CD4-positive, CD25-positive, alpha-beta regulatory T cell (primary cell): ENCODE data around the gene KDM2B. TPM values are rescaled to one million over a fixed set of nuclear protein-coding genes. Genes with fewer than 3 reads are reported as not detected.
A peak's percentile ranks its signal among the peaks of the same experiment; 100 is the strongest.

Source experiments
- ATAC-seq, 2 donors: fragments of 150-1000 bp; cut with Tn5 transposase; one replicate each; pipeline ENCODE4 v1.10.0; 2021; ENCODE audit warnings: low read depth in 2 of 2, moderate number of reproducible peaks in 2 of 2, moderate library complexity in 1 of 2
- DNase-seq, 3 donors: peaks; one replicate each; pipeline versions ENCODE4 v3.0.0 to v3.0.0-alpha.2; 2012 to 2022; ENCODE audit warnings: mixed read lengths in 1 of 3
- H3K27ac ChIP-seq: one replicate; pipeline ENCODE4 v1.7.0; 2013; ENCODE audit warnings: mild to moderate bottlenecking, low read length; ENCODE audit not compliant: insufficient read depth, poor library complexity, severe bottlenecking
- H3K27me3 ChIP-seq: one replicate; pipeline ENCODE4 v1.7.0; 2013; ENCODE audit warnings: low read length; ENCODE audit not compliant: control insufficient read depth, insufficient read depth
- H3K36me3 ChIP-seq: one replicate; pipeline ENCODE4 v1.7.0; 2013; ENCODE audit warnings: mild to moderate bottlenecking, low read length, moderate library complexity; ENCODE audit not compliant: control insufficient read depth, insufficient read depth
- H3K4me1 ChIP-seq: 2 replicates; pipeline ENCODE4 v1.7.0; 2013; ENCODE audit warnings: mild to moderate bottlenecking, low read length; ENCODE audit not compliant: insufficient read depth, control insufficient read depth, poor library complexity, severe bottlenecking
- H3K4me3 ChIP-seq: one replicate; pipeline ENCODE4 v1.7.0; 2013; ENCODE audit warnings: low read depth, mild to moderate bottlenecking, low read length, moderate library complexity
- H3K9me3 ChIP-seq, 2 experiments: 1 replicate in 1 of 2; 2 replicates in 1 of 2; pipeline ENCODE4 v1.7.0; 2013; ENCODE audit warnings: low read length in 2 of 2, mild to moderate bottlenecking in 1 of 2, moderate library complexity in 1 of 2; ENCODE audit not compliant: control insufficient read depth in 2 of 2
- H3K27ac Mint-ChIP-seq, 3 donors: one replicate each; pipeline ENCODE4 v1.8.0; 2020 to 2022; ENCODE audit warnings: mild to moderate bottlenecking in 3 of 3, mixed read lengths in 3 of 3, moderate library complexity in 2 of 3
- H3K27me3 Mint-ChIP-seq: one replicate; pipeline ENCODE4 v1.8.0; 2022; ENCODE audit warnings: mild to moderate bottlenecking, mixed read lengths
- H3K36me3 Mint-ChIP-seq: one replicate; pipeline ENCODE4 v1.8.0; 2020; ENCODE audit warnings: mixed read lengths
- H3K4me1 Mint-ChIP-seq, 4 donors: one replicate each; pipeline ENCODE4 v1.8.0; 2020 to 2022; ENCODE audit warnings: mixed read lengths in 4 of 4, mild to moderate bottlenecking in 1 of 4
- H3K4me3 Mint-ChIP-seq, 4 donors: one replicate each; pipeline ENCODE4 v1.8.0; 2020 to 2022; ENCODE audit warnings: mild to moderate bottlenecking in 4 of 4, mixed read lengths in 4 of 4, moderate library complexity in 3 of 4
- H3K9me3 Mint-ChIP-seq, 7 donors: one replicate each; pipeline ENCODE4 v1.8.0; 2020 to 2022; ENCODE audit warnings: mixed read lengths in 7 of 7, mild to moderate bottlenecking in 3 of 7, moderate library complexity in 2 of 7
- polyA plus RNA-seq, 4 donors: library from polyadenylated mRNA; unstranded; fragments of 300-500 nt; fragmentation: Illumina TruSeq; gene quantifications; one replicate each; pipeline ENCODE4 v1.2.3, GENCODE V29; 2021
- total RNA-seq: library from RNA; stranded (reverse); gene quantifications from one replicate; pipeline ENCODE4 v1.2.3, GENCODE V29; 2022

Gene KDM2B
- total and polyA plus RNA-seq, 5 donors from 2014 or later: 9.4 to 128 (median 11.5) TPM

- H3K4me3 ChIP-seq: peak overlapping the region; percentile 57
- H3K36me3 ChIP-seq: peaks cover 11% of the 10 kb centered on the region
- Mint-ChIP-seq H3K27me3 (peaks cover 4% of the 10 kb centered on the region), H3K27ac (peak overlapping the region; percentile 14 to 95 (median 94)), H3K36me3 (peaks cover 14% of the 10 kb centered on the region), H3K9me3 (no peaks in the 10 kb centered on the region), H3K4me3 (peak overlapping the region; percentile 79 to 99 (median 88)), H3K4me1 (peaks cover 17 to 53% (median 40%) of the 10 kb centered on the region in 4 donors)
- peaks cover 41% of the 10 kb centered on the region for H3K4me1 ChIP-seq
- ATAC-seq (peak; percentile 8 to 15), DNase-seq (peak; percentile 37 to 56 (median 55))
- no peaks in the 10 kb centered on the region for H3K9me3 ChIP-seq
- H3K27ac ChIP-seq: peak overlapping the region; percentile 93
- no peaks in the 10 kb centered on the region for H3K27me3 ChIP-seq
Measured at GRCh38 chr12:121536899-121537813, 43.7 kb downstream of the KDM2B start.

- H3K27ac ChIP-seq: peak overlapping the region; percentile 93
- ATAC-seq (peak; percentile 83 to 84), DNase-seq (peak; percentile 80 to 91 (median 86))
- Mint-ChIP-seq H3K9me3 (no peaks in the 10 kb centered on the region), H3K4me3 (peak overlapping the region; percentile 79 to 99 (median 88)), H3K36me3 (peaks cover 16% of the 10 kb centered on the region), H3K27ac (peak overlapping the region; percentile 94 to 98 (median 95)), H3K4me1 (peaks cover 20 to 61% (median 43%) of the 10 kb centered on the region in 4 donors), H3K27me3 (peaks cover 4% of the 10 kb centered on the region)
- H3K36me3 ChIP-seq: peaks cover 12% of the 10 kb centered on the region
- H3K4me1 ChIP-seq: peaks cover 48% of the 10 kb centered on the region
- H3K27me3 ChIP-seq: no peaks in the 10 kb centered on the region
- H3K9me3 ChIP-seq: no peaks in the 10 kb centered on the region
- peak overlapping the region; percentile 57 for H3K4me3 ChIP-seq
Measured at GRCh38 chr12:121536054-121536898, 44.5 kb downstream of the KDM2B start.

GRCh38 chr12:121535150-121536053 lies 45.4 kb downstream of the KDM2B start:
- Histone ChIP-seq H3K4me1 (peaks cover 57% of the 10 kb centered on the region), H3K36me3 (peaks cover 12% of the 10 kb centered on the region), H3K27ac (peak overlapping the region; percentile 93), H3K9me3 (no peaks in the 10 kb centered on the region), H3K27me3 (no peaks in the 10 kb centered on the region), H3K4me3 (peak overlapping the region; percentile 7)
- Mint-ChIP-seq H3K4me3 (peak overlapping the region; percentile 79 to 99 (median 88)), H3K27ac (peak overlapping the region; percentile 83 to 95 (median 94)), H3K9me3 (no peaks in the 10 kb centered on the region), H3K27me3 (peaks cover 4% of the 10 kb centered on the region), H3K4me1 (peaks cover 29 to 70% (median 52%) of the 10 kb centered on the region in 4 donors), H3K36me3 (peaks cover 25% of the 10 kb centered on the region)
- ATAC-seq (no peak), DNase-seq (no peak)

GRCh38 chr12:121534495-121535148 lies 46.2 kb downstream of the KDM2B start:
- peak overlapping the region; percentile 74 to 90 (median 84) for H3K4me3 Mint-ChIP-seq
- H3K36me3 ChIP-seq: peaks cover 12% of the 10 kb centered on the region
- H3K27ac Mint-ChIP-seq: peak overlapping the region; percentile 83 to 95 (median 94)
- peak; percentile 12 to 18 for ATAC-seq
- peaks cover 59% of the 10 kb centered on the region for H3K4me1 ChIP-seq
- H3K27me3 ChIP-seq: no peaks in the 10 kb centered on the region
- peak overlapping the region; percentile 93 for H3K27ac ChIP-seq
- DNase-seq: peak; percentile 56 to 77 (median 68)
- peaks cover 22% of the 10 kb centered on the region for H3K36me3 Mint-ChIP-seq
- H3K4me1 Mint-ChIP-seq: peaks cover 30 to 73% (median 49%) of the 10 kb centered on the region in 4 donors
- H3K9me3 Mint-ChIP-seq: no peaks in the 10 kb centered on the region
- H3K9me3 ChIP-seq: no peaks in the 10 kb centered on the region
- peaks cover 4% of the 10 kb centered on the region for H3K27me3 Mint-ChIP-seq
- H3K4me3 ChIP-seq: peak overlapping the region; percentile 7

GRCh38 chr12:121533394-121534090 lies 47.3 kb downstream of the KDM2B start:
- Mint-ChIP-seq H3K9me3 (no peaks in the 10 kb centered on the region), H3K27ac (peak overlapping the region; percentile 35 to 84 (median 79)), H3K27me3 (peaks cover 4% of the 10 kb centered on the region), H3K36me3 (peaks cover 28% of the 10 kb centered on the region), H3K4me1 (peaks cover 34 to 77% (median 51%) of the 10 kb centered on the region in 4 donors), H3K4me3 (peak overlapping the region in 1 of 4 donors; percentile 83)
- peaks cover 19% of the 10 kb centered on the region for H3K36me3 ChIP-seq
- no peaks in the 10 kb centered on the region for H3K9me3 ChIP-seq
- H3K27me3 ChIP-seq: no peaks in the 10 kb centered on the region
- DNase-seq: no peak
- peak overlapping the region; percentile 93 for H3K27ac ChIP-seq
- ATAC-seq: no peak
- H3K4me3 ChIP-seq: no peak overlapping the region
- H3K4me1 ChIP-seq: peaks cover 54% of the 10 kb centered on the region

GRCh38 chr12:121532503-121533393 lies 48.1 kb downstream of the KDM2B start:
- H3K9me3 Mint-ChIP-seq: no peaks in the 10 kb centered on the region
- H3K4me1 Mint-ChIP-seq: peaks cover 31 to 72% (median 46%) of the 10 kb centered on the region in 4 donors
- peaks cover 4% of the 10 kb centered on the region for H3K27me3 Mint-ChIP-seq
- peaks cover 28% of the 10 kb centered on the region for H3K36me3 Mint-ChIP-seq
- no peak overlapping the region for H3K4me3 ChIP-seq
- peaks cover 48% of the 10 kb centered on the region for H3K4me1 ChIP-seq
- no peak for DNase-seq
- H3K4me3 Mint-ChIP-seq: peak overlapping the region in 1 of 4 donors; percentile 83
- peak overlapping the region; percentile 93 for H3K27ac ChIP-seq
- peaks cover 23% of the 10 kb centered on the region for H3K36me3 ChIP-seq
- ATAC-seq: no peak
- no peaks in the 10 kb centered on the region for H3K9me3 ChIP-seq
- no peaks in the 10 kb centered on the region for H3K27me3 ChIP-seq
- peak overlapping the region; percentile 79 to 93 (median 84) for H3K27ac Mint-ChIP-seq
